Mucosa of rectum (tissue), 2 donors: ENCODE measurements around the gene CACUL1.
"Not testable (repeated sequence)": the region's sequence is repeated elsewhere in the genome, so short reads cannot be mapped to it uniquely, and the experiment has no call there.

Source experiments
- H3K27ac ChIP-seq, 2 donors: one replicate each; pipeline ENCODE4 v1.7.0; 2013; ENCODE audit warnings: inconsistent platforms in 2 of 2, low read depth in 2 of 2, low read length in 2 of 2
- H3K27me3 ChIP-seq, 2 donors: one replicate each; pipeline ENCODE4 v1.7.0; 2013; ENCODE audit warnings: low read length in 2 of 2; ENCODE audit not compliant: control insufficient read depth in 2 of 2, insufficient read depth in 2 of 2
- H3K36me3 ChIP-seq, 2 donors: one replicate each; pipeline ENCODE4 v1.7.0; 2013; ENCODE audit warnings: low read length in 2 of 2; ENCODE audit not compliant: control insufficient read depth in 2 of 2, insufficient read depth in 2 of 2
- H3K4me1 ChIP-seq, 2 donors: one replicate each; pipeline ENCODE4 v1.7.0; 2013; ENCODE audit warnings: low read length in 2 of 2, mild to moderate bottlenecking in 1 of 2; ENCODE audit not compliant: control insufficient read depth in 2 of 2, insufficient read depth in 2 of 2
- H3K4me3 ChIP-seq, 2 donors: one replicate each; pipeline ENCODE4 v1.7.0; 2013; ENCODE audit warnings: low read length in 2 of 2
- H3K9ac ChIP-seq, 2 donors: one replicate each; pipeline ENCODE4 v1.7.0; 2013; ENCODE audit warnings: low read length in 2 of 2, low read depth in 1 of 2, mild to moderate bottlenecking in 1 of 2
- H3K9me3 ChIP-seq, 2 donors: one replicate each; pipeline ENCODE4 v1.7.0; 2013; ENCODE audit warnings: low read length in 2 of 2; ENCODE audit not compliant: control insufficient read depth in 2 of 2
- donor health status: healthy.
- donor health status: Normal muscosa, but diverticular disease.

Gene CACUL1

GRCh38 chr10:118754556-118755423 lies at the start of gene CACUL1:
Gene CACUL1 (minus strand): TSS chr10:118754970. CDS start chr10:118754762, 208 bp downstream.
- Histone ChIP-seq H3K4me3 (peak within 1 kb of the TSS; percentile 94 to 96), H3K27me3 (no peaks in the 10 kb centered on the region), H3K4me1 (peaks cover 13 to 21% of the 10 kb centered on the region in 2 donors), H3K9ac (peak within 1 kb of the TSS; percentile 88 to 95), H3K27ac (peak within 1 kb of the TSS; percentile 84 to 89), H3K9me3 (no peaks in the 10 kb centered on the region), H3K36me3 (no peaks in the 10 kb centered on the region)

GRCh38 chr10:118804262-118804773 lies 49.5 kb upstream of the CACUL1 start:
- no peak overlapping the region for H3K27ac ChIP-seq
- no peak overlapping the region for H3K4me3 ChIP-seq
- no peaks in the 10 kb centered on the region for H3K36me3 ChIP-seq
- peaks cover 0 to 3% of the 10 kb centered on the region in 2 donors for H3K4me1 ChIP-seq
- no peaks in the 10 kb centered on the region for H3K27me3 ChIP-seq
- H3K9me3 ChIP-seq: no peaks in the 10 kb centered on the region
- H3K9ac ChIP-seq: no peak overlapping the region

- H3K4me1 ChIP-seq: peaks cover 0 to 3% of the 10 kb centered on the region in 2 donors
- H3K36me3 ChIP-seq: no peaks in the 10 kb centered on the region
- H3K27me3 ChIP-seq: no peaks in the 10 kb centered on the region
- H3K4me3 ChIP-seq: no peak overlapping the region
- H3K9me3 ChIP-seq: no peaks in the 10 kb centered on the region
- no peak overlapping the region for H3K9ac ChIP-seq
- no peak overlapping the region for H3K27ac ChIP-seq
Measured at GRCh38 chr10:118802126-118802793, 47.5 kb upstream of the CACUL1 start.

- Histone ChIP-seq H3K4me3 (no peak overlapping the region), H3K9me3 (no peaks in the 10 kb centered on the region), H3K27ac (no peak overlapping the region), H3K27me3 (no peaks in the 10 kb centered on the region), H3K36me3 (no peaks in the 10 kb centered on the region), H3K4me1 (peaks cover 0 to 3% of the 10 kb centered on the region in 2 donors), H3K9ac (no peak overlapping the region)
Measured at GRCh38 chr10:118800920-118801319, 46.1 kb upstream of the CACUL1 start.

- peaks cover 0 to 3% of the 10 kb centered on the region in 2 donors for H3K4me1 ChIP-seq
- H3K4me3 ChIP-seq: no peak overlapping the region
- no peaks in the 10 kb centered on the region for H3K27me3 ChIP-seq
- no peak overlapping the region for H3K9ac ChIP-seq
- H3K27ac ChIP-seq: no peak overlapping the region
- no peaks in the 10 kb centered on the region for H3K36me3 ChIP-seq
- H3K9me3 ChIP-seq: no peaks in the 10 kb centered on the region
Measured at GRCh38 chr10:118799777-118800176, 45.0 kb upstream of the CACUL1 start.

- Histone ChIP-seq H3K9ac (no peak overlapping the region), H3K27ac (no peak overlapping the region), H3K4me3 (no peak overlapping the region), H3K36me3 (no peaks in the 10 kb centered on the region), H3K9me3 (no peaks in the 10 kb centered on the region), H3K27me3 (no peaks in the 10 kb centered on the region), H3K4me1 (peaks cover 0 to 3% of the 10 kb centered on the region in 2 donors)
Measured at GRCh38 chr10:118798231-118798662, 43.5 kb upstream of the CACUL1 start.

- H3K9ac ChIP-seq, H3K27ac ChIP-seq, H3K27me3 ChIP-seq, H3K9me3 ChIP-seq, H3K4me1 ChIP-seq, H3K36me3 ChIP-seq, H3K4me3 ChIP-seq: not testable (repeated sequence)
Measured at GRCh38 chr10:118794971-118795370, 40.2 kb upstream of the CACUL1 start.

- no peak overlapping the region for H3K4me3 ChIP-seq
- H3K4me1 ChIP-seq: peaks cover 0 to 2% of the 10 kb centered on the region in 2 donors
- H3K27ac ChIP-seq: no peak overlapping the region
Measured at GRCh38 chr10:118793545-118793944, 38.8 kb upstream of the CACUL1 start.

GRCh38 chr10:118792526-118792925 lies 37.8 kb upstream of the CACUL1 start:
- Histone ChIP-seq H3K4me3 (no peak overlapping the region), H3K36me3 (no peaks in the 10 kb centered on the region), H3K9ac (no peak overlapping the region), H3K4me1 (peaks cover 0 to 2% of the 10 kb centered on the region in 2 donors), H3K9me3 (no peaks in the 10 kb centered on the region), H3K27me3 (no peaks in the 10 kb centered on the region), H3K27ac (peak overlapping the region in 1 of 2 donors; percentile 46)

More at GRCh38 chr10:118793545-118793944, 38.8 kb upstream of the CACUL1 start:
- Histone ChIP-seq H3K9ac (no peak overlapping the region), H3K36me3 (no peaks in the 10 kb centered on the region), H3K27me3 (no peaks in the 10 kb centered on the region), H3K9me3 (no peaks in the 10 kb centered on the region)

GRCh38 chr10:118790058-118790457 lies 35.3 kb upstream of the CACUL1 start:
- no peak overlapping the region for H3K4me3 ChIP-seq
- H3K9ac ChIP-seq: no peak overlapping the region
- no peaks in the 10 kb centered on the region for H3K27me3 ChIP-seq
- no peak overlapping the region for H3K27ac ChIP-seq
- peaks cover 0 to 2% of the 10 kb centered on the region in 2 donors for H3K4me1 ChIP-seq
- no peaks in the 10 kb centered on the region for H3K9me3 ChIP-seq
- no peaks in the 10 kb centered on the region for H3K36me3 ChIP-seq
